Stimulated activated CD4-positive, alpha-beta T cell treated with anti-CD3 and anti-CD28 coated beads, Interleukin-15, amount 100 ng/mL, for 1 hour (primary cell): ENCODE data around the gene ACKR3.

ENCODE experiments used
- DNase-seq, 2 donors: peaks; one replicate each; pipeline ENCODE4 v3.0.0-alpha.2; 2020; ENCODE audit warnings: low read depth in 1 of 2, low spot score in 1 of 2

Gene ACKR3

GRCh38 chr2:236569573-236569973 is at the start of gene ACKR3:
Gene ACKR3, plus strand, starts transcription at chr2:236569825. Its CDS starts 10,641 bp downstream, at chr2:236580466.
- DNase-seq, result peak; percentile 43 to 48

- DNase-seq, result no peak
Measured at GRCh38 chr2:236521556-236521955, 48.1 kb upstream of the ACKR3 start.

GRCh38 chr2:236523249-236523648 is 46.4 kb upstream of the ACKR3 start:
- DNase-seq, result no peak

GRCh38 chr2:236525411-236525997 is 44.1 kb upstream of the ACKR3 start:
- DNase-seq, result no peak

- DNase-seq, result no peak
Measured at GRCh38 chr2:236526455-236527158, 43.0 kb upstream of the ACKR3 start.

GRCh38 chr2:236527159-236527630 is 42.4 kb upstream of the ACKR3 start:
- no peak for DNase-seq

GRCh38 chr2:236529606-236530005 is 40.0 kb upstream of the ACKR3 start:
- DNase-seq, result no peak

- DNase-seq, result no peak
Measured at GRCh38 chr2:236530512-236530911, 39.1 kb upstream of the ACKR3 start.

GRCh38 chr2:236531195-236531594 is 38.4 kb upstream of the ACKR3 start:
- DNase-seq, result no peak

GRCh38 chr2:236531996-236532395 is 37.6 kb upstream of the ACKR3 start:
- no peak for DNase-seq

GRCh38 chr2:236533343-236533742 is 36.3 kb upstream of the ACKR3 start:
- no peak for DNase-seq

- no peak for DNase-seq
Measured at GRCh38 chr2:236535024-236535423, 34.6 kb upstream of the ACKR3 start.

- DNase-seq, result peak; percentile 18 to 21
Measured at GRCh38 chr2:236536727-236537398, 32.8 kb upstream of the ACKR3 start.

- no peak for DNase-seq
Measured at GRCh38 chr2:236538242-236538641, 31.4 kb upstream of the ACKR3 start.

GRCh38 chr2:236541008-236541562 is 28.5 kb upstream of the ACKR3 start:
- no peak for DNase-seq

GRCh38 chr2:236544362-236544761 is 25.3 kb upstream of the ACKR3 start:
- no peak for DNase-seq

GRCh38 chr2:236545248-236545658 is 24.4 kb upstream of the ACKR3 start:
- no peak for DNase-seq

GRCh38 chr2:236545814-236546480 is 23.7 kb upstream of the ACKR3 start:
- DNase-seq, result no peak

GRCh38 chr2:236546561-236547002 is 23.0 kb upstream of the ACKR3 start:
- DNase-seq, result no peak

GRCh38 chr2:236547725-236548124 is 21.9 kb upstream of the ACKR3 start:
- DNase-seq, result no peak

- DNase-seq, result no peak
Measured at GRCh38 chr2:236548179-236548921, 21.3 kb upstream of the ACKR3 start.
